ENCODE measurements around the gene LRMDA.

GRCh38 chr10:75926763-75927162 lies 495.3 kb downstream of the LRMDA start:
- no peak for TF ChIP-seq CTCF (IDR thresholded peaks at IDR 0.05)
- TF ChIP-seq EZH2 (IDR thresholded peaks at IDR 0.05; ENCODE audit: borderline replicate concordance, insufficient read depth, low read depth, low read length, poor library complexity, severe bottlenecking), result no peak
